Epithelial cell of proximal tubule (primary cell): Measurements from ENCODE around the gene LTN1. TPM values are rescaled to one million over a fixed set of nuclear protein-coding genes. Genes with fewer than 3 reads are reported as not detected.

Experiments used
- DNase-seq: peaks from one replicate; pipeline ENCODE4 v3.0.0-alpha.2; 2011; ENCODE audit warnings: low read depth
- H3K4me3 ChIP-seq: 2 replicates; pipeline ENCODE4 v1.5.1; 2011; ENCODE audit warnings: low read depth, mild to moderate bottlenecking, low read length
- CTCF ChIP-seq: conservative IDR thresholded peaks from 2 replicates; pipeline ENCODE4 v1.5.1; 2012; ENCODE audit warnings: low read depth, mild to moderate bottlenecking, low read length
- total RNA-seq: library from RNA; depleted of rRNA; stranded (reverse); fragments of >200 nt; gene quantifications from 2 replicates; pipeline ENCODE4 v1.2.3, GENCODE V29; 2015

The LTN1 gene
- total RNA-seq, 1 donor from 2014 or later: 21.4 TPM

- no peak overlapping the region for H3K4me3 ChIP-seq
- no peak for TF ChIP-seq CTCF
- no peak for DNase-seq
These were observed 10.0 kb downstream of the LTN1 start for GRCh38 chr21:28982637-28983036.

GRCh38 chr21:28979092-28979491 is 13.6 kb downstream of the LTN1 start:
- DNase-seq: no peak
- TF ChIP-seq CTCF: no peak
- no peak overlapping the region for H3K4me3 ChIP-seq

GRCh38 chr21:28975397-28975796 is 17.3 kb downstream of the LTN1 start:
- no peak for DNase-seq
- H3K4me3 ChIP-seq: no peak overlapping the region
- TF ChIP-seq CTCF: no peak

- TF ChIP-seq CTCF: no peak
- no peak overlapping the region for H3K4me3 ChIP-seq
- no peak for DNase-seq
These were observed 18.0 kb downstream of the LTN1 start for GRCh38 chr21:28974531-28975227.

- DNase-seq: no peak
- no peak for TF ChIP-seq CTCF
- no peak overlapping the region for H3K4me3 ChIP-seq
These were observed 20.3 kb downstream of the LTN1 start for GRCh38 chr21:28972398-28972797.

GRCh38 chr21:28971171-28971570 is 21.5 kb downstream of the LTN1 start:
- H3K4me3 ChIP-seq: no peak overlapping the region
- no peak for TF ChIP-seq CTCF
- DNase-seq: no peak

- H3K4me3 ChIP-seq: no peak overlapping the region
- DNase-seq: no peak
- no peak for TF ChIP-seq CTCF
These were observed 28.8 kb downstream of the LTN1 start for GRCh38 chr21:28963831-28964230.
